ENCODE results near the gene ITGA4.

Gene ITGA4

GRCh38 chr2:181554061-181554830 lies 97.1 kb downstream of the ITGA4 start:
- H3K4me3 ChIP-seq (ENCODE audit: low read depth in 1 of 2, low read length in 2 of 2) = no peak overlapping the region
- TF ChIP-seq EZH2 (IDR thresholded peaks at IDR 0.05; ENCODE audit: borderline replicate concordance, low read depth, low read length, severe bottlenecking) = no peak
- TF ChIP-seq CTCF (IDR thresholded peaks at IDR 0.05; ENCODE audit: borderline replicate concordance, extremely low read depth, low read length, poor library complexity, severe bottlenecking) = no peak
- no peak overlapping the region for H2AFZ ChIP-seq (ENCODE audit: low read depth, low read length)
- ATAC-seq (ENCODE audit: insufficient read depth, low read depth) (0 out of 3 replicates have a peak, but pooled peaks have one; percentile 37), DNase-seq (no peak)
- no peaks in the 10 kb centered on the region for H3K36me3 ChIP-seq (ENCODE audit: insufficient read depth, low read length)
- no peaks in the 10 kb centered on the region for H4K20me1 ChIP-seq (ENCODE audit: insufficient read depth, low read length)
- no peak overlapping the region for H3K4me2 ChIP-seq (ENCODE audit: insufficient read depth, low read length)
- no peak overlapping the region for H3K27ac ChIP-seq (ENCODE audit: low read length)
- no peaks in the 10 kb centered on the region for H3K9me3 ChIP-seq (ENCODE audit: insufficient read depth, low read length, severe bottlenecking)
- no peaks in the 10 kb centered on the region for H3K4me1 ChIP-seq (ENCODE audit: insufficient read depth, low read length)
- no peaks in the 10 kb centered on the region for H3K79me2 ChIP-seq (ENCODE audit: insufficient read depth, low read length)
- no peaks in the 10 kb centered on the region for H3K27me3 ChIP-seq (ENCODE audit: insufficient read depth, low read length, poor library complexity)
- H3K9ac ChIP-seq (ENCODE audit: low read depth, low read length) = no peak overlapping the region

- TF ChIP-seq EZH2 (IDR thresholded peaks at IDR 0.05; ENCODE audit: borderline replicate concordance, low read depth, low read length, severe bottlenecking) = no peak
- no peak for TF ChIP-seq CTCF (IDR thresholded peaks at IDR 0.05; ENCODE audit: borderline replicate concordance, extremely low read depth, low read length, poor library complexity, severe bottlenecking)
- Histone ChIP-seq H4K20me1 (ENCODE audit: insufficient read depth, low read length) (no peaks in the 10 kb centered on the region), H3K4me3 (ENCODE audit: low read depth in 1 of 2, low read length in 2 of 2) (no peak overlapping the region)
Measured at GRCh38 chr2:181558371-181558770, 101.2 kb downstream of the ITGA4 start.

GRCh38 chr2:181563101-181563692 lies 106.0 kb downstream of the ITGA4 start:
- Histone ChIP-seq H3K79me2 (ENCODE audit: insufficient read depth, low read length) (no peaks in the 10 kb centered on the region), H3K4me1 (ENCODE audit: insufficient read depth, low read length) (no peaks in the 10 kb centered on the region), H3K36me3 (ENCODE audit: insufficient read depth, low read length) (no peaks in the 10 kb centered on the region), H3K27me3 (ENCODE audit: insufficient read depth, low read length, poor library complexity) (no peaks in the 10 kb centered on the region), H2AFZ (ENCODE audit: low read depth, low read length) (no peak overlapping the region), H4K20me1 (ENCODE audit: insufficient read depth, low read length) (no peaks in the 10 kb centered on the region), H3K4me2 (ENCODE audit: insufficient read depth, low read length) (no peak overlapping the region), H3K9ac (ENCODE audit: low read depth, low read length) (no peak overlapping the region), H3K9me3 (ENCODE audit: insufficient read depth, low read length, severe bottlenecking) (no peaks in the 10 kb centered on the region), H3K27ac (ENCODE audit: low read length) (no peak overlapping the region), H3K4me3 (ENCODE audit: low read depth in 1 of 2, low read length in 2 of 2) (no peak overlapping the region)
- DNase-seq (no peak), ATAC-seq (ENCODE audit: insufficient read depth, low read depth) (no peak)
- TF ChIP-seq EZH2 (IDR thresholded peaks at IDR 0.05; ENCODE audit: borderline replicate concordance, low read depth, low read length, severe bottlenecking) (no peak), CTCF (IDR thresholded peaks at IDR 0.05; ENCODE audit: borderline replicate concordance, extremely low read depth, low read length, poor library complexity, severe bottlenecking) (no peak)

More at GRCh38 chr2:181558371-181558770, 101.2 kb downstream of the ITGA4 start:
- Histone ChIP-seq H3K4me2 (ENCODE audit: insufficient read depth, low read length) (no peak overlapping the region), H3K9me3 (ENCODE audit: insufficient read depth, low read length, severe bottlenecking) (no peaks in the 10 kb centered on the region), H3K27me3 (ENCODE audit: insufficient read depth, low read length, poor library complexity) (no peaks in the 10 kb centered on the region), H3K4me1 (ENCODE audit: insufficient read depth, low read length) (no peaks in the 10 kb centered on the region), H3K79me2 (ENCODE audit: insufficient read depth, low read length) (no peaks in the 10 kb centered on the region), H3K36me3 (ENCODE audit: insufficient read depth, low read length) (no peaks in the 10 kb centered on the region), H2AFZ (ENCODE audit: low read depth, low read length) (no peak overlapping the region), H3K27ac (ENCODE audit: low read length) (no peak overlapping the region), H3K9ac (ENCODE audit: low read depth, low read length) (no peak overlapping the region)
- ATAC-seq (ENCODE audit: insufficient read depth, low read depth) (no peak), DNase-seq (no peak)

Data from DND-41 (cell line).